K562 (cell line): ENCODE measurements around the gene DYNC2H1. TPM values are rescaled to one million over a fixed set of nuclear protein-coding genes. Genes with fewer than 3 reads are reported as not detected.

Experiments used
- ATAC-seq: fragments of 200-7000 bp; cut with Tn5 transposase; 3 replicates; pipeline ENCODE4 v1.9.1; 2020; ENCODE audit warnings: moderate library complexity
- BruUV-seq: library from RNA; stranded (reverse); fragments of 400-500 nt; replicated peaks from 2 replicates; lab custom pipeline; 2021; lab: Mats Ljungman, UMichigan
- CTCF ChIA-PET: fragments of 300-600 bp; formaldehyde crosslinking; extraction: SDS; loops from one replicate; lab custom pipeline; 2021; ENCODE audit warnings: low intra/inter-chr PET ratio; lab: Yijun Ruan, JAX
- POLR2A ChIA-PET: fragments of 300-600, 350-650 bp; sonication (Branson Sonifier 250); formaldehyde crosslinking; extraction: SDS; loops from one replicate; lab custom pipeline; 2021; ENCODE audit warnings: antibody characterized with exemption, inconsistent platforms; lab: Yijun Ruan, JAX
- DNase-seq, 4 experiments: peaks; one replicate each; pipeline versions ENCODE4 v3.0.0 to v3.0.0-alpha.2; 2011 to 2018; ENCODE audit warnings: low spot score in 3 of 4, mixed read lengths in 3 of 4; ENCODE audit errors: extremely low read depth in 1 of 4
- FAIRE-seq: peaks from 2 replicates; lab custom pipeline; 2011; peaks lifted over from hg19 to GRCh38; lab: Jason Lieb, UNC
- H2AFZ ChIP-seq: 2 replicates; pipeline ENCODE4 v1.6.0; 2011; ENCODE audit warnings: low read depth, low read length, control low read depth, inconsistent platforms
- H3K27ac ChIP-seq: fragments of 200-600 bp; 3 replicates; pipeline ENCODE4 v1.8.0; 2011; ENCODE audit warnings: low read depth, mild to moderate bottlenecking, control low read depth, inconsistent platforms, low read length, moderate library complexity, mixed read lengths; ENCODE audit errors: extremely low read depth
- H3K27me3 ChIP-seq, 2 experiments: fragments of 300-600 bp in 1 of 2; 2 replicates in 1 of 2; 3 replicates in 1 of 2; pipeline versions ENCODE4 v1.6.0 to v1.8.0; 2011; ENCODE audit warnings: inconsistent platforms in 2 of 2, low read length in 2 of 2, mild to moderate bottlenecking in 1 of 2, mixed read lengths in 1 of 2, moderate library complexity in 1 of 2; ENCODE audit not compliant: control insufficient read depth in 2 of 2, insufficient read depth in 2 of 2
- H3K36me3 ChIP-seq: fragments of 300-600 bp; 3 replicates; pipeline ENCODE4 v1.8.0; 2011; ENCODE audit warnings: mild to moderate bottlenecking, low read length, inconsistent platforms; ENCODE audit not compliant: control insufficient read depth, insufficient read depth
- H3K4me1 ChIP-seq, 2 experiments: fragments of 200-600 bp in 1 of 2; replicated peaks in 1 of 2; 2 replicates in 1 of 2; 3 replicates in 1 of 2; pipeline versions ENCODE4 v1.5.1 to v1.8.0; 2011; ENCODE audit warnings: inconsistent platforms in 2 of 2, low read length in 2 of 2, mild to moderate bottlenecking in 1 of 2, mixed read lengths in 1 of 2, moderate library complexity in 1 of 2; ENCODE audit not compliant: control insufficient read depth in 2 of 2, insufficient read depth in 2 of 2
- H3K4me2 ChIP-seq: 2 replicates; pipeline ENCODE4 v1.6.1; 2011; ENCODE audit warnings: low read length, control low read depth, inconsistent platforms, mixed read lengths; ENCODE audit not compliant: insufficient read depth
- H3K4me3 ChIP-seq: fragments of 200-600 bp; sonication (generic), shearing (Covaris generic); 2 replicates; pipeline ENCODE4 v1.5.1; 2016; ENCODE audit warnings: control low read depth, inconsistent platforms
- H3K79me2 ChIP-seq: fragments of 200-600 bp; 3 replicates; pipeline ENCODE4 v1.8.0; 2011; ENCODE audit warnings: low read length, inconsistent platforms; ENCODE audit not compliant: control insufficient read depth, insufficient read depth
- H3K9ac ChIP-seq, 2 experiments: 2 replicates each; pipeline versions ENCODE4 v1.6.0 to v1.6.1; 2011; ENCODE audit warnings: low read depth in 2 of 2, low read length in 2 of 2, control low read depth in 1 of 2, inconsistent platforms in 1 of 2, mild to moderate bottlenecking in 1 of 2, mixed read lengths in 1 of 2; ENCODE audit not compliant: insufficient read depth in 1 of 2
- H3K9me1 ChIP-seq: one replicate; pipeline ENCODE4 v1.6.0; 2011; ENCODE audit warnings: inconsistent platforms, mild to moderate bottlenecking, low read length, moderate library complexity; ENCODE audit not compliant: control insufficient read depth, insufficient read depth
- H3K9me3 ChIP-seq: replicated peaks from 2 replicates; pipeline ENCODE4 v1.5.1; 2011; ENCODE audit warnings: low read depth, low read length, inconsistent platforms; ENCODE audit not compliant: control insufficient read depth, insufficient read depth
- H4K20me1 ChIP-seq: replicated peaks from 2 replicates; pipeline ENCODE4 v1.6.1; 2011; ENCODE audit warnings: low read length, inconsistent platforms, mixed read lengths; ENCODE audit not compliant: control insufficient read depth, insufficient read depth
- ARNT ChIP-seq, 2 experiments: fragments of 450-650 bp; IDR thresholded peaks; 2 replicates each; pipeline ENCODE4 v1.6.1; 2016; ENCODE audit warnings: mild to moderate bottlenecking in 1 of 2
- FOXJ3 ChIP-seq: sonication (generic); formaldehyde crosslinking; IDR thresholded peaks from 2 replicates; pipeline ENCODE4 v1.4.0; 2020; ENCODE audit warnings: mild to moderate bottlenecking, missing genetic modification reagents
- WGBS: fragments of 100-300 bp; shearing (Covaris generic); methylation state at CpG from one replicate; pipeline ENCODE4 v1.1.6; 2016; ENCODE audit warnings: low coverage, mixed read lengths; ENCODE audit not compliant: insufficient coverage; ENCODE audit errors: missing lambda C conversion rate; 5-methylcytosine and 5-hydroxymethylcytosine counted together
- in situ Hi-C: fragments of 300-500 bp; cut with MboI; formaldehyde crosslinking; loops from 4 replicates; pipeline ENCODE4 v1.15.0; 2018; ENCODE audit warnings: inconsistent platforms, mixed read lengths
- intact Hi-C: fragments of 100-400 bp; cut with micrococcal nuclease; formaldehyde crosslinking; loops from 2 replicates; pipeline ENCODE4 v1.14.2; 2022
- polyA plus RNA-seq, 8 experiments: library from polyadenylated mRNA; depleted of rRNA in 4 of 8; stranded (reverse) in 5 of 8; unstranded in 3 of 8; fragments of >200 nt; fragmentation: Nextera tagmentation in 2 of 8; fragmentation: Illumina TruSeq in 1 of 8; extraction: Ambion mirVana in 2 of 8; extraction: Trizol in 1 of 8; gene quantifications; 2 replicates each; pipeline versions ENCODE4 v1.2.1 to v1.2.3, GENCODE V29; 2011 to 2014; ENCODE audit warnings: inconsistent platforms in 1 of 8, missing spikeins in 1 of 8
- total RNA-seq, 7 experiments: library from RNA; depleted of rRNA in 6 of 7; stranded (reverse); fragments of >200 nt in 6 of 7; fragmentation: Illumina TruSeq in 2 of 7; extraction: Trizol in 2 of 7; gene quantifications; 2 replicates each; pipeline versions ENCODE4 v1.2.1 to v1.2.3, GENCODE V29; 2011 to 2021; ENCODE audit warnings: low replicate concordance in 1 of 7
- TF ChIP-seq, protein P1 (sequence below): fragments of 250-450 bp; sonication (Bioruptor Pico); IDR thresholded peaks from 2 replicates; pipeline ENCODE4 v1.8.0; 2022; ENCODE audit warnings: inconsistent platforms, mild to moderate bottlenecking, moderate library complexity, borderline replicate concordance
- TF ChIP-seq, protein P2 (sequence below), 2 experiments: fragments of 450-650 bp; IDR thresholded peaks; 2 replicates each; pipeline ENCODE4 v1.6.1; 2016; ENCODE audit warnings: mild to moderate bottlenecking in 2 of 2, borderline replicate concordance in 1 of 2, low read depth in 1 of 2, moderate library complexity in 1 of 2

The DYNC2H1 gene
- total and polyA plus RNA-seq, 9 of the 15 experiments (the other 6 are each of a cell fraction or from before 2014, with no cell fraction given) = 0.08 to 0.64 (median 0.20) TPM

DNA sequence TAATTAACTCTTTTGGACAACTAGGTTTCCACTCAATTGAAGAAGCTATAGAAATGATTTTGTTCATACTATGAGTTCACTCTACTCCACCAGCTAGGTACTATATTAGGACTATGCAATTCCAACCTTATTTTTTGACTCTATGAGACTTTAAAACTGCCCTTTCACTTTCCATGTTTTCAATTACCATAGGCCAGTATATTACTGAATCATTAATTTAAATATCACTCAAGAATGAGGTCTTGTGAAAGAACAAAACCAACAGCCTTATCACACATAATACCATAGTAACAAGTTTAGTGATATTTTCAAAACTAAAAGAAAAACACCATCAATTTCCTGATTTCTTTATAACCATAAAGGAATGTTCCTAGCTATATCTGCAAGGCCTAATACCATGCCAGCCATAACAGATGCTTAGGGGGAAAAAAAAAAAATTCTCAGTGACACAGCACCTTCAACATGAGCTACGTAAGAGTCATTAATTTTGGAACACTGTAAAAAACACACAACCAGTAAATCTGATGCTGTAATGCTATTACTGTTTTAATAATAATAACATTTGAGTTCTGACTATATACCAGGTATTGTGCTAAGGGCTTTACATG lies 23.4 kb upstream of the DYNC2H1 start:
- intact Hi-C loops = no loop called here
- 93% methylated on average over 1 of the region's 1 CpG for WGBS
- no TSS peak for BruUV-seq
- Histone ChIP-seq H3K36me3 (peaks cover 82% of the 10 kb centered on the region), H3K9ac (no peak overlapping the region), H3K4me1 (no peaks in the 10 kb centered on the region), H3K27me3 (no peaks in the 10 kb centered on the region), H3K4me2 (no peak overlapping the region), H3K4me3 (no peak overlapping the region), H4K20me1 (0 out of 2 replicates have a peak, but pooled peaks cover 7% of the 10 kb centered on the region), H3K9me3 (no peaks in the 10 kb centered on the region; the same call in 1 of the 2 replicates), H3K9me1 (no peaks in the 10 kb centered on the region), H3K27ac (no peak overlapping the region), H3K79me2 (peaks cover 92% of the 10 kb centered on the region), H2AFZ (no peak overlapping the region)
- ChIA-PET POLR2A (no interaction called here), CTCF (no interaction called here)
- FAIRE-seq = no peak
- TF ChIP-seq, protein P1, sequence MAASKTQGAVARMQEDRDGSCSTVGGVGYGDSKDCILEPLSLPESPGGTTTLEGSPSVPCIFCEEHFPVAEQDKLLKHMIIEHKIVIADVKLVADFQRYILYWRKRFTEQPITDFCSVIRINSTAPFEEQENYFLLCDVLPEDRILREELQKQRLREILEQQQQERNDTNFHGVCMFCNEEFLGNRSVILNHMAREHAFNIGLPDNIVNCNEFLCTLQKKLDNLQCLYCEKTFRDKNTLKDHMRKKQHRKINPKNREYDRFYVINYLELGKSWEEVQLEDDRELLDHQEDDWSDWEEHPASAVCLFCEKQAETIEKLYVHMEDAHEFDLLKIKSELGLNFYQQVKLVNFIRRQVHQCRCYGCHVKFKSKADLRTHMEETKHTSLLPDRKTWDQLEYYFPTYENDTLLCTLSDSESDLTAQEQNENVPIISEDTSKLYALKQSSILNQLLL (CRISPR knock-in tag) = no peak
- TF ChIP-seq, protein P2, sequence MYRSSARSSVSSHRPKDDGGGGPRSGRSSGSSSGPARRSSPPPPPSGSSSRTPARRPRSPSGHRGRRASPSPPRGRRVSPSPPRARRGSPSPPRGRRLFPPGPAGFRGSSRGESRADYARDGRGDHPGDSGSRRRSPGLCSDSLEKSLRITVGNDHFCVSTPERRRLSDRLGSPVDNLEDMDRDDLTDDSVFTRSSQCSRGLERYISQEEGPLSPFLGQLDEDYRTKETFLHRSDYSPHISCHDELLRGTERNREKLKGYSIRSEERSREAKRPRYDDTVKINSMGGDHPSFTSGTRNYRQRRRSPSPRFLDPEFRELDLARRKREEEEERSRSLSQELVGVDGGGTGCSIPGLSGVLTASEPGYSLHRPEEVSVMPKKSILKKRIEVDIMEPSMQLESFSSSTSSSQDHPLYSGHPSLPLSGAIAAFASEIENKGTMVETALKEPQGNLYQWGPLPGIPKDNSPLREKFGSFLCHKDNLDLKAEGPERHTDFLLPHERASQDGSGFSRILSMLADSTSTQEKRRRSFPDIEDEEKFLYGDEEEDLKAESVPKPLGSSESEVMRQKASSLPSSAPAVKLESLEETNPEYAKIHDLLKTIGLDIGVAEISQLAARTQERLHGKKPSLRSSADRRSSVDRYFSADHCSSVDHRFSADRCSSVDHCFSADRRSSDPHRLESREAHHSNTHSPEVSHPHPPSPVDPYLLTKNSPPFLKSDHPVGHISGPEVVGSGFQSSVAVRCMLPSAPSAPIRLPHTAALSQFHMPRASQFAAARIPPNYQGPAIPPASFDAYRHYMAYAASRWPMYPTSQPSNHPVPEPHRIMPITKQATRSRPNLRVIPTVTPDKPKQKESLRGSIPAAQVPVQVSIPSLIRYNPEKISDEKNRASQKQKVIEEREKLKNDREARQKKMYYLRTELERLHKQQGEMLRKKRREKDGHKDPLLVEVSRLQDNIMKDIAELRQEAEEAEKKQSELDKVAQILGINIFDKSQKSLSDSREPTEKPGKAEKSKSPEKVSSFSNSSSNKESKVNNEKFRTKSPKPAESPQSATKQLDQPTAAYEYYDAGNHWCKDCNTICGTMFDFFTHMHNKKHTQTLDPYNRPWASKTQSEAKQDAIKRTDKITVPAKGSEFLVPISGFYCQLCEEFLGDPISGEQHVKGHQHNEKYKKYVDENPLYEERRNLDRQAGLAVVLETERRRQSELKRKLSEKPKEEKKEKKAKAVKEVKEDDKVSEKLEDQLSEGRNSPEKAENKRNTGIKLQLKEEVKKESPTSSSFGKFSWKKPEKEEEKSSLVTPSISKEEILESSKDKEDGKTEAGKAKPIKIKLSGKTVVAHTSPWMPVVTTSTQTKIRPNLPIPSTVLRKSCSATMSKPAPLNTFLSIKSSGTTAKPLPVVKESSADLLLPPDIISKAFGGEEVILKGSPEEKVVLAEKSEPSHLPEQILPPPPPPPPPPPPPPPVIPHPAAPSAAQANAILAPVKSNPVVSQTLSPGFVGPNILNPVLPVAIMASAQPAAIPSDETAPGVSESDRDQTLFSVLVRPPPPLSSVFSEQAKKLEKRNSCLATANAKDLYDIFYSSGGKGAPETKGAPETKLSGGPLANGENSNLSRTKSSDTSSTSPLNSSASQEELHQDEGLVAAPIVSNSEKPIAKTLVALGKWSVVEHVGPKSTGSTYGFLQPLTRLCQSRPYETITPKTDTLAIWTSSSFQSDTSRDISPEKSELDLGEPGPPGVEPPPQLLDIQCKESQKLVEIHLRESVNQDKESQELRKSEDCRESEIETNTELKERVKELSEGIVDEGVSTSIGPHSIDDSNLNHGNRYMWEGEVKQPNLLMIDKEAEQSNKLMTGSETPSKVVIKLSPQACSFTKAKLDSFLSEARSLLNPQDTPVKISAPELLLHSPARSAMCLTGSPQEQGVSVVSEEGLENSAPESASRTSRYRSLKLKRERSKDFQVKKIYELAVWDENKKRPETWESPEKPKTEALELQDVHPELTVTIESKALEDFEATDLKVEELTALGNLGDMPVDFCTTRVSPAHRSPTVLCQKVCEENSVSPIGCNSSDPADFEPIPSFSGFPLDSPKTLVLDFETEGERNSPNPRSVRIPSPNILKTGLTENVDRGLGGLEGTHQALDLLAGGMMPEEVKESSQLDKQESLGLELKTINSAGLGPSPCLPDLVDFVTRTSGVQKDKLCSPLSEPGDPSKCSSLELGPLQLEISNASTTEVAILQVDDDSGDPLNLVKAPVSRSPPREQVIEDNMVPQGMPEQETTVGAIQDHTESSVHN (IDR thresholded peaks at IDR 0.05; ENCODE audit: borderline replicate concordance in 1 of 2, low read depth in 1 of 2) = no peak
- TF ChIP-seq ARNT (IDR thresholded peaks at IDR 0.05) (no peak), FOXJ3 (CRISPR knock-in tag) (no peak)
- ATAC-seq = no peak
- in situ Hi-C loops = no loop called here
- DNase-seq = no peak
